GM19328 (cell line): ENCODE data around the gene BOLL.
"Not testable (repeated sequence)": the region's sequence is repeated elsewhere in the genome, so short reads cannot be mapped to it uniquely, and the experiment has no call there.

Source experiments
- ATAC-seq: cut with Tn5 transposase; IDR thresholded peaks from one replicate; pipeline ENCODE4 v1.9.1; 2021; ENCODE audit warnings: mild to moderate bottlenecking, moderate library complexity; ENCODE audit not compliant: unreplicated experiment

Gene BOLL

DNA sequence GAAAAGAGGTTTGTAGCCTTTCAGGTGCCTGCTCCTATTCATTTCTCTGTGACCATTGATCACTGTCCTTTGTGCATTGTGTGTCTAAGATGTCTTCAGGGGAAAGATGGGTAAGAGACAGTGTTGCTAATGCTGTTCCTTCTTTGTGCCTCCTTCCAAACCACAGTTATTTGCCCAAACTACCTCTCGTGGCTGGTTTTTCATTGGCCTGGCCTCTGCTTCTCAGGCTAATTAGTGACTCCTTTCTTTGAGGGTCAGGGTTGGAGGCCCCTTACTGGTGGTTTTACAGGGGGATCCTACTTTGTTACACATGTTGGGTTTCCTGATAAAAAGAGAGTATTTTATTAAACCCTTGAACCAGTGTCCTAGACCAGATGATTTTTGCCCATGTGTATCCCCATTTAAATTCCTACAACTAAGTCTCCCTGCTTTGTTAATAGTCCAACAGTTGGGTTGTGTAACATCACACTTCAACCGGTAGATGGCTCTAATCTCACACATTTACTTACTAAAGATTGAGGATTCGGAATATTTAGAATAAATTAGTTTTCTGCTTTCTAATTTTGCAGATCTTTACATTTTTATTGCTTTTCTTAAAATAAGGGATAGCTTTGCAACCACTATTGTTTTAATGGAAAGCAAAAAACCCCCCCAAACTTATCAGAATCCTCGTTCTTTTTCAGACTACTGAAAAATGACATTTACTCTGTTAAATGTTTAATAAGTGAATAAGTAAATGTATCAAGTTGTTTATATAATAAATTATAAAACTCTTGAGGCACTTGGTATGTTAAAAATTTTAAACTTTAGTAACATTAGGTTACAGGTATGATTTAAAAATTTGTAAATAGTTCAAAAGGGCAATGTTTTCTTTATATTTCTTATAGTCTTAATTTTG is 77.6 kb downstream of the BOLL start:
- no peak for ATAC-seq

- ATAC-seq = no peak
Measured at GRCh38 chr2:197706839-197707207, 78.3 kb downstream of the BOLL start.

DNA sequence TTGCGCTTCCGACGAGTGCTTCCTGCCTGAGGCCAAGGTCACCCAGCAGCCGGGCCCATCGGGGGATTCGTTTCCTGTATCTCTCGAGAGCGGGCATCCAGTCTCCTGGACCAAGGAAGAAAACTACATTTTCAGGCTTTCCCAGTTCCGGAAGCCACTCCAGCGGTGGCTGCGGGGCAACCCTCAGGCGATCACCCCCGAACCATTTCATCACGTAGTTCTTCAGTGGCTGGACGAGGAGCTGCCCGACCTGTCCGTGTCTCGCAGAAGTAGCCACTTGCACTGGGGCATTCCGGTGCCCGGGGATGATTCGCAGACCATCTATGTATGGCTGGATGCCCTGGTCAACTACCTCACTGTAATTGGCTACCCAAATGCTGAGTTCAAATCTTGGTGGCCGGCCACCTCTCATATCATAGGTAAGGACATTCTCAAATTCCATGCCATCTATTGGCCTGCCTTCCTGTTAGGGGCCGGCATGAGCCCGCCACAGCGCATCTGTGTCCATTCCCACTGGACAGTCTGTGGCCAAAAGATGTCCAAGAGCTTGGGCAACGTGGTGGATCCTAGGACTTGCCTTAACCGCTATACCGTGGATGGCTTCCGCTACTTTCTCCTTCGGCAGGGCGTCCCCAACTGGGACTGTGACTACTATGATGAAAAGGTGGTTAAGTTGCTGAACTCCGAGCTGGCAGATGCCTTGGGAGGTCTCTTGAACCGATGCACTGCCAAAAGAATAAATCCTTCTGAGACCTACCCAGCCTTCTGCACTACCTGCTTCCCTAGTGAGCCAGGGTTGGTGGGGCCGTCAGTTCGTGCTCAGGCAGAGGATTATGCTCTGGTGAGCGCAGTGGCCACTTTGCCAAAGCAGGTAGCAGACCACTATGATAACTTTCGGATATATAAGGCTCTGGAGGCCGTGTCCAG is 78.9 kb downstream of the BOLL start:
- no peak for ATAC-seq

GRCh38 chr2:197705121-197705911 is 79.8 kb downstream of the BOLL start, which contains the start of gene MARS2:
TSS of gene MARS2 (plus strand) at chr2:197705369. CDS start at chr2:197705406, 37 bp downstream.
- ATAC-seq = peak; percentile 83

GRCh38 chr2:197704434-197705120 is 80.5 kb downstream of the BOLL start:
- ATAC-seq = peak; percentile 36

DNA sequence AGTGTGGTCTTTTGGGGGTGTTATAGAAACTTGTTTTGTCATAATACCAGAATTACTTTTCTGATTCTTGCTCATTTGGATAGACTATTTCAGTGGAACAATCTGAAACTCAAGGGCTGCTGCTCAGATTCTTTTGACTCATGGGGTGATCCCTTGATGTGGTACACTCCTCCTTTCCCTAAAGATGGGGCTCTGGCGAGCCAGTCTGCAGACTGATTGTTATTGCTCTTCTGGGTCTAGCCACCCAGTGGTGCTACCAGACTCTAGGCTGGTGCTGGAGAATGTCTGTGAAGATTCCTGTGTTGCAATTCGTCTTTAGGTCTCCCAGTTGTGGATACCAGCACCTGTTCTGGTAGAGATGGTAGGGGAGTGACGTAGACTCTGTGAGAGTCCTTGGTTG is 84.2 kb downstream of the BOLL start:
- ATAC-seq = no peak

DNA sequence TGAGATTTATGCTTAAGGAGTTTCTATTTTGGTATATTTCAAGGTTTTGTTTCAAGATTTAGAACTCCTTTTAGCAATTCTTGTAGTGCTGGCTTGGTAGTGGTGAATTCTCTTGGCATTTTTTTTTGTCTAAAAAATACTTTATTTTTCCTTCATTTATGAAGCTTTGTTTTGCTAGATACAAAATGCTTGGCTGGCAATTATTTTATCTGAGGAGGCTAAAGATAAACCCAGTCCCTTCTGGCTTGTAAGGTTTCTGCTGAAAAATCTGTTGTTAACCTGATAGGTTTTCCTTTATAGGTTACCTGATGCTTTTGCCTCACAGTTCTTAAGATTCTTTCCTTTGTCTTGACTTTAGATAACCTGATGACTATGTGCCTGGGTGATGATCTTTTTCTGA is 85.4 kb downstream of the BOLL start:
- ATAC-seq = not testable (repeated sequence)

DNA sequence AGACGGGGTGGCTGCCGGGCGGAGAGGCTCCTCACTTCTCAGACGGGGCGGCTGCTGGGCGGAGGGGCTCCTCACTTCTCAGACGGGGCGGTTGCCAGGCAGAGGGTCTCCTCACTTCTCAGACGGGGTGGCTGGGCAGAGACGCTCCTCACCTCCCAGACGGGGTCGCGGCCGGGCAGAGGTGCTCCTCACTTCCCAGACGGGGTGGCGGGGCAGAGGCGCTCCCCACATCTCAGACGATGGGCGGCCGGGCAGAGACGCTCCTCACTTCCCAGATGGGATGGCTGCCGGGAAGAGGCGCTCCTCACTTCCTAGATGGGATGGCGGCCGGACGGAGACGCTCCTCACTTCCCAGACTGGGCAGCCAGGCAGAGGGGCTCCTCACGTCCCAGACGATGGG is 88.5 kb downstream of the BOLL start:
- ATAC-seq = not testable (repeated sequence)

DNA sequence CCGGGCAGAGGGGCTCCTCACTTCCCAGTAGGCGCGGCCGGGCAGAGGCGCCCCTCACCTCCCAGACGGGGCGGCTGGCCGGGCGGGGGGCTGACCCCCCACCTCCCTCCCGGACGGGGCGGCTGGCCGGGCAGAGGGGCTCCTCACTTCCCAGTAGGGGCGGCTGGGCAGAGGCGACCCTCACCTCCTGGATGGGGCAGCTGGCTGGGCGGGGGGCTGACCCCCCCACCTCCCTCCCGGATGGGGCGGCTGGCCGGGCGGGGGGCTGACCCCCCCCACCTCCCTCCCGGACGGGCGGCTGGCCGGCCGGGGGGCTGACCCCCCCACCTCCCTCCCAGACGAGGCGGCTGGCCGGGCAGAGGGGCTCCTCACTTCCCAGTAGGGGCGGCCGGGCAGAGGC is 89.1 kb downstream of the BOLL start:
- ATAC-seq = not testable (repeated sequence)

- ATAC-seq = not testable (repeated sequence)
Measured at GRCh38 chr2:197695206-197695605, 89.9 kb downstream of the BOLL start.

DNA sequence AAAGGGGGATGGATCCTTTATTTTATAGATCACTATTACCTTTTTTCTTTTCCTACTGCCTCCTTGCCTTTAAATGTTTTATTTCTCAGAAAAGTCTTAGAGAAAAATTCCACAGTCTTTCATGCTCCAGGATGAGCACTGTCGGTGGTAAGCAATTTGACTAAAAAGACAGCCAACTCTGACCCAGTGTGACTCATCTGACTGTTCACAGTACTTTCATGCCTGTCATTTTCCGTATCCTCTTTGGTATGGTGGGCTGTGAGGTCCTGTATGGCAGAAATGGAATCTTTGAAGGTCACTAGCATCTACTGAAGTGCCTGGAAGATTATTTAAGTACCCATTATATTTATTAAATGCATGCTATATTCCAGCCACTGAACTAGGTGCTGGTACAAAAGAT is 107.6 kb downstream of the BOLL start:
- no peak for ATAC-seq

DNA sequence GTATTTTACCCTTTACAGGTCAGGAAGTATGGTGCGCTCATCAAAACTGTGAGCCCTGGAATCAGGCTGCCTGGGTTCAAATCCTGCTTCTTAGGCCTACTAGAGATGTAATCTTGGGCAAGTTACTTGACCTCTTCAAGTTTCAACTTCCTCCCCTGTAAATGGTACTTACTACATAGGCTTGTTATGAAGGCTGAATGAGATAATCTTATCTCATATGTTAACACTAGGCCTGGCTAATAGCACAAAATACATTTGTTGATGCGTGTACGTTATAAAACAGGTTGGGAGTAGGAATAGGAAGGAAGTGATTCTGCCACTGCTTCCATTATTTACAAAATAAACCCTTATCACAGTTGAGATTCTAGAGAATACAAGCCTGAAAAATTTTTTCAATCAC is 108.1 kb downstream of the BOLL start:
- no peak for ATAC-seq
